HG02885 (cell line): ENCODE data around the gene CAPN10.

Experiments used
- ATAC-seq: cut with Tn5 transposase; IDR thresholded peaks from one replicate; pipeline ENCODE4 v1.9.1; 2021; ENCODE audit warnings: mild to moderate bottlenecking; ENCODE audit not compliant: unreplicated experiment, poor library complexity

The CAPN10 gene

GRCh38 chr2:240646900-240647502 lies 60.5 kb downstream of the CAPN10 start:
- no peak for ATAC-seq

DNA sequence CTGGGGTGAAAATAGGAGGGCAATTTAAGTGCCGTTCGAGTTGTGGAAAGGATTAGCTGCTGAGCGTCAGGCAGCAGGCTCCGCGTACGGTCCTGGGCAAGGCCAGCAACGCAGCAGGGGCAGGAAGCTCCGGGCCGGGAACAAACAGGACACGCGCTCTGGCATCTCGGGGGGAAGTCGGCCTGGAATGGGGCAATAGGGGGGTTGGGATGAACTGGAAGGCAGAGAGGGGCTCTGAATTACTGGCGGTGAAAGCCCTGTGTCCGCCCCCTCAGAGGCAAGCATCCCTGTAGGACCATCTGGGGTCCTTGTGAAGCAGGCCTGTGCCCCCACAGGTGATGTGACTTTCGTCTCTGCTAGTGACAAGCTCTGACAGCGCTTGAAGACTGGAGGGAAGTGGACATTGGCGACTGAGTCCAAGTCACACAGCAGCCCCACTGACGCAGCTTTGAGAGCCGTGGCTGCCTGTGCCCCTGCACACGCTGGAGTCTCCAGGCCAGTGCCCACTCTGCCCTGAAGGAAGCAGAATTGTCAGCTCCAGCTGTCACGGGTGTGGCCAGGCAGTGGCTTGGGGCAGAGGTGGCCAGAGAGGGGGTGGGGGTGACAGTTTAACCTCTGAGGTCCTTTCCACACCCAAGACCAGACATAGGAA lies 61.1 kb downstream of the CAPN10 start:
- ATAC-seq = no peak

- ATAC-seq = no peak
Observed at GRCh38 chr2:240648155-240648649, 61.7 kb downstream of the CAPN10 start.
